ENCODE measurements around the gene KIAA0513. TPM values are rescaled to one million over a fixed set of nuclear protein-coding genes. Genes with fewer than 3 reads are reported as not detected.

The KIAA0513 gene
- total RNA-seq, 2 donors from 2014 or later, result 13.4 to 50.1 TPM

DNA sequence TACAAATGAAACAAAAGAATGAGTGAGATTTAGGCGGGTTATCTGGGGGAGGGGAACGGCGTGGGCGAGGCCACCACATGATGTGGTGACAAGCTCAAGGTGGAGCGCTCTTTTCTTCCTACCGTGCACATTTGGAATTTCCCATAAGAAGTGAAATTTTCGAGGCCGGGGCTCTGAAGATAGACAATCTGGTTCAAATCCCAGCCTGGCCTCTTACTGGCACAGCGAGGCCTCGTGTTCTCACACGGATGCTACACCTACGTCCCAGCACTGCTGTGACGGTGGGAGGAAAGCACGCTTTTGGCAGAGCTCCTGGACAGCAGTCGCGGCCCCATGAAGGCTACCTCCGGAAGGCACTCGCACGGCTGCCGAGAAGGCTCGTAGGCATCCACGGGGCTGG is 41.5 kb upstream of the KIAA0513 start:
- H3K4me1 ChIP-seq (ENCODE audit: control insufficient read depth in 1 of 2, low read depth in 2 of 2), result peaks cover 0 to 15% of the 10 kb centered on the region in 2 donors
- H3K36me3 ChIP-seq, result peaks cover 38% of the 10 kb centered on the region

DNA sequence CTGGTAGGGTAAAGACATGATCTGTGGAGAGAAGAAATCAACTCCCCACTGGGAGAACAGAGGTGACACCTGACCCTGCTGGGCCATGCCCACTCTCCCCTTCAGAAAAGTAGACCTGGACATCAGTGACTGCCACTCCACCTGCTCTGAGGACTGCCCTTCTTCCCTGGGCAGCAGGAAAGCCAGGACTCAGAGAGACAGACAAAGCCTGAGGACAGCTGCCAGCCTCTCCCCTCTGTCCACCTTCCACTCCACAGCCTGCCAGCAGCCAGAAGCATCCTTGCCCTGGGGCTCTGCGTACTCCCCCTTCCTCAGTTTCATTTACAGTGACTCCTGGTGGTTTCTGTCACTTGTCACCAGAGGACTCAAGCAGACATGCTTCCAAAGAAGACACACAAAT is 40.7 kb upstream of the KIAA0513 start:
- no peak for DNase-seq (ENCODE audit: low spot score)
- TF ChIP-seq, protein P1, sequence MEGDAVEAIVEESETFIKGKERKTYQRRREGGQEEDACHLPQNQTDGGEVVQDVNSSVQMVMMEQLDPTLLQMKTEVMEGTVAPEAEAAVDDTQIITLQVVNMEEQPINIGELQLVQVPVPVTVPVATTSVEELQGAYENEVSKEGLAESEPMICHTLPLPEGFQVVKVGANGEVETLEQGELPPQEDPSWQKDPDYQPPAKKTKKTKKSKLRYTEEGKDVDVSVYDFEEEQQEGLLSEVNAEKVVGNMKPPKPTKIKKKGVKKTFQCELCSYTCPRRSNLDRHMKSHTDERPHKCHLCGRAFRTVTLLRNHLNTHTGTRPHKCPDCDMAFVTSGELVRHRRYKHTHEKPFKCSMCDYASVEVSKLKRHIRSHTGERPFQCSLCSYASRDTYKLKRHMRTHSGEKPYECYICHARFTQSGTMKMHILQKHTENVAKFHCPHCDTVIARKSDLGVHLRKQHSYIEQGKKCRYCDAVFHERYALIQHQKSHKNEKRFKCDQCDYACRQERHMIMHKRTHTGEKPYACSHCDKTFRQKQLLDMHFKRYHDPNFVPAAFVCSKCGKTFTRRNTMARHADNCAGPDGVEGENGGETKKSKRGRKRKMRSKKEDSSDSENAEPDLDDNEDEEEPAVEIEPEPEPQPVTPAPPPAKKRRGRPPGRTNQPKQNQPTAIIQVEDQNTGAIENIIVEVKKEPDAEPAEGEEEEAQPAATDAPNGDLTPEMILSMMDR (IDR thresholded peaks at IDR 0.05), result no peak
- no peak overlapping the region for H3K4me3 ChIP-seq
- no peak for ATAC-seq (ENCODE audit: insufficient number of reproducible peaks, low FRiP score, low read depth)
- H3K27me3 ChIP-seq (replicated peaks; ENCODE audit: insufficient read depth), result no peaks in the 10 kb centered on the region
- no peaks in the 10 kb centered on the region for H3K9me3 ChIP-seq
- peaks cover 33% of the 10 kb centered on the region for H3K36me3 ChIP-seq
- H3K4me1 ChIP-seq (ENCODE audit: control insufficient read depth in 1 of 2, low read depth in 2 of 2), result peaks cover 0 to 15% of the 10 kb centered on the region in 2 donors
- H3K27ac ChIP-seq, result no peak overlapping the region

More for the DNA sequence above, 41.5 kb upstream of the KIAA0513 start:
- TF ChIP-seq, protein P1 (IDR thresholded peaks at IDR 0.05), result no peak
- Histone ChIP-seq H3K27me3 (replicated peaks; ENCODE audit: insufficient read depth) (no peaks in the 10 kb centered on the region), H3K4me3 (no peak overlapping the region), H3K9me3 (no peaks in the 10 kb centered on the region), H3K27ac (no peak overlapping the region)
- ATAC-seq (ENCODE audit: insufficient number of reproducible peaks, low FRiP score, low read depth) (no peak), DNase-seq (ENCODE audit: low spot score) (no peak)

DNA sequence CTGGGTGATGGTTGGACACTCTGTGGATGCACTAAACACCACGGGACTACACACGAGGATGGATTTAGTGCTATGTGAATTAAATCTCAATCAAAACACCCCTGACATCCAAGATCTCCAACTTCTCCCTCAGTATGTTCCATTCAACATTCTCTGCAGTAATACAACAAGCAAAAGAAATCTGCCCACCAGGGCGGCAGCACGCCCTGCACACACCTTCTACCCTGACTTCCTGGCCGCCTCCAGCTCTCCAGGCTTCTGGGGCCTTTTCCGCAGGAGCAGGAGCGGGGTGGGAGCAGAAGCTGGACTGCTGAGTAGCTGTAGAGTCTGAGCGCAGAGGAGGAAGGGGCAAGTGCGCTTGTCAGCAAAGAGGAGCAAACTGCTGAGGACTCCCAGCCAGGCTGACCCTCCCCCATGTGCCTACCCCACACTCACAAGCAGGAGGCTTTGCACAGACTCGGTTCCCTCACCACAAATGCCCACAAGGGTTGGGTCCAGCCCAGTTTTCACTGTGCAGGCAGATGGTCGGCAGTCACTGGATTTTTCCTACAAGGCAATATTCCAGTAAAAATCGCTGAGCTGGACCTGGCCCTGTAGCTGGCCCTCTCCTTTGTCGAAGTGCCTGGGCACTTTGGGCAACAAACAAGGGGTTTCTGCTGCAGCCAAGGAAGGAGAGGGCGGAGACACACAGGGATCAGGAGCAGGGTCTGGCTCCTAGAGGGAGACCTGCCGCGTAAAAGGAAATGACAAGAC is 39.1 kb upstream of the KIAA0513 start:
- no peak for ATAC-seq (ENCODE audit: insufficient number of reproducible peaks, low FRiP score, low read depth)
- H3K4me1 ChIP-seq (ENCODE audit: control insufficient read depth in 1 of 2, low read depth in 2 of 2), result peaks cover 16 to 30% of the 10 kb centered on the region in 2 donors

DNA sequence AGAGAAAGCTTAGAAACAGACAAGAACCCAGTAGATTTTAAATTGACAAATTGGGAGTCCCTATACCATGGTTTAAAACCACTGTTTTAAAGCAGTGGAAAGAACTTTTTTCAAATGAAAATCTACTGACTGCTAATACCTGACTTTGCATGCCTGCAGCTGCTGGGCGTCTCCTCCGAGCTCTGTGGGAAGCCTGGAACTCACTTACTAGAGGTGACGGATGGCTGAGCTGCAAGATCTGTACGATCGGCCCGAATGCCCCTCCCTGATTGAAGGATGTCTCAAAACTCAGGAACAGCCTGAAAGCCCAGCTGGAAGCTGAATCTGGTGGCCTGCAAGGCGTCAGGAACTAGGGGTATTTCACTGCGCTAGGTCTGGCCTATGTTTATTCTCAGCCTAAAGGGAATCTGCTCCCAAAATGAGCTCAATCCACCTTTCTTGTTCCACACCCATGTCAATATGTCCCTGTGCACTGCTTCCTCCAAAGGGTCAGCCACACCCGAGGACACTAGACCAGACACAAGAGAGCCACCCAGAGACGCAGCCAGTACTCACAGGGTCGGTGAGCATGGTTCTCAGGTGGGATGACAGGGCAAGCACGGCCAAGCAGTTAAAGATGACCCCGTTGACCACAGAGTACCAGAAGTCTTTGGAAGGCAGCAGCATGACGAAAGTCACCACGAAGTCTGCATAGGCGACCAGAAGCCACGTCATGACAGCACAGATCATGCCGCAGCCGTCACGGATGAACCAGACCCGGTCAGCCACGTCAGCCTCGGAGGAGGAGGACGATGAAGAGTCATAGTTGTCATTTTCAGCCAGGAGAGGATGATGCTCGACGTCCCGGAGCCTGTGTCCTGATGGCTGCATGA is 37.6 kb upstream of the KIAA0513 start:
- Histone ChIP-seq H3K36me3 (peaks cover 36% of the 10 kb centered on the region), H3K4me3 (no peak overlapping the region), H3K27me3 (replicated peaks; ENCODE audit: insufficient read depth) (no peaks in the 10 kb centered on the region), H3K4me1 (ENCODE audit: control insufficient read depth in 1 of 2, low read depth in 2 of 2) (peaks cover 28 to 39% of the 10 kb centered on the region in 2 donors), H3K9me3 (no peaks in the 10 kb centered on the region), H3K27ac (no peak overlapping the region)
- DNase-seq (ENCODE audit: low spot score), result no peak
- ATAC-seq (ENCODE audit: insufficient number of reproducible peaks, low FRiP score, low read depth), result no peak
- TF ChIP-seq, protein P1 (IDR thresholded peaks at IDR 0.05), result no peak

More for the DNA sequence above, 39.1 kb upstream of the KIAA0513 start:
- Histone ChIP-seq H3K9me3 (no peaks in the 10 kb centered on the region), H3K27me3 (replicated peaks; ENCODE audit: insufficient read depth) (no peaks in the 10 kb centered on the region), H3K36me3 (peaks cover 33% of the 10 kb centered on the region), H3K4me3 (no peak overlapping the region), H3K27ac (no peak overlapping the region)
- TF ChIP-seq, protein P1 (IDR thresholded peaks at IDR 0.05), result no peak
- no peak for DNase-seq (ENCODE audit: low spot score)

DNA sequence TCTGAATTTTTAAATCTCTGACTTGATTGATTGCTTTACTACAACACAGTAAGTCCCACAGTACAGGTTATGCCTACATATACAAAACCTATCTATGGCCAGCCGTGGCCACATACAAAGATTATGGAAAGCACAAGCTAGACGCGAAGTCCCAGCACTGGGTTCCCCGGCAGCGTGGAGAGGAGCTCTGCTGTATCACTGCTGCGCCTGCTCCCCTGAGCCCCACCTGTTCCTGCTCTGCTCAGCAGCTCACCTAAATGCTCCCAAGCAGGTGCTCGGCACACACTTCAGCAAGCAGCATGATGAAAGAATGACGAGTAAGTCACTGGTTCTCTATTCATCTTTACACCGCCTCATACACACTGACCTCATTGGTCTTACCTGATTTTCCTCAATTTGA is 36.8 kb upstream of the KIAA0513 start:
- DNase-seq (ENCODE audit: low spot score) (no peak), ATAC-seq (ENCODE audit: insufficient number of reproducible peaks, low FRiP score, low read depth) (no peak)
- Histone ChIP-seq H3K9me3 (no peaks in the 10 kb centered on the region), H3K4me3 (no peak overlapping the region), H3K36me3 (peaks cover 36% of the 10 kb centered on the region), H3K4me1 (ENCODE audit: control insufficient read depth in 1 of 2, low read depth in 2 of 2) (peaks cover 36 to 39% of the 10 kb centered on the region in 2 donors), H3K27me3 (replicated peaks; ENCODE audit: insufficient read depth) (no peaks in the 10 kb centered on the region), H3K27ac (no peak overlapping the region)
- TF ChIP-seq, protein P1 (IDR thresholded peaks at IDR 0.05), result no peak
